ENCODE measurements around the gene WWC2.

The WWC2 gene

GRCh38 chr4:183129675-183130074 lies 30.6 kb downstream of the WWC2 start:
- H2BK5ac ChIP-seq (ENCODE audit: low read length) = no peak overlapping the region
- no peak overlapping the region for H3K27ac ChIP-seq (ENCODE audit: low read depth, low read length)
- H3K79me2 ChIP-seq (ENCODE audit: control insufficient read depth, insufficient read depth, low read length) = peaks cover 44% of the 10 kb centered on the region
- no peak for DNase-seq
- no peak overlapping the region for H3K18ac ChIP-seq (ENCODE audit: low read length)
- H2AK5ac ChIP-seq (ENCODE audit: low read length) = no peak overlapping the region
- no peak overlapping the region for H4K5ac ChIP-seq (ENCODE audit: low read length)
- H3K4ac ChIP-seq (ENCODE audit: low read depth, low read length) = no peak overlapping the region
- H3K23ac ChIP-seq (ENCODE audit: low read length) = no peak overlapping the region
- peaks cover 3% of the 10 kb centered on the region for H3K4me1 ChIP-seq (ENCODE audit: control insufficient read depth, low read depth, low read length)
- H2BK15ac ChIP-seq (replicated peaks; ENCODE audit: low read depth) = no peak overlapping the region
- H3K36me3 ChIP-seq (ENCODE audit: control insufficient read depth, insufficient read depth, low read length) = no peaks in the 10 kb centered on the region
- no peak overlapping the region for H3K4me3 ChIP-seq (ENCODE audit: low read length)
- no peak overlapping the region for H4K8ac ChIP-seq (ENCODE audit: low read depth, low read length)
- no peak overlapping the region for H2BK120ac ChIP-seq (ENCODE audit: low read depth, low read length)
- no peak overlapping the region for H3K9ac ChIP-seq (ENCODE audit: low read length)
- WGBS (ENCODE audit: extremely low coverage, insufficient coverage, low lambda C conversion rate) = no CpG with 5 or more reads among the region's 2 CpGs
- H3K79me1 ChIP-seq (ENCODE audit: low read length) = peaks cover 10% of the 10 kb centered on the region
- H3K4me2 ChIP-seq (ENCODE audit: low read length) = no peak overlapping the region
- no peak overlapping the region for H3K56ac ChIP-seq (ENCODE audit: low read length)
- H3K27me3 ChIP-seq (ENCODE audit: insufficient read depth, low read length, poor library complexity) = no peaks in the 10 kb centered on the region

- H3K27ac ChIP-seq (ENCODE audit: low read depth, low read length) = no peak overlapping the region
- no peaks in the 10 kb centered on the region for H3K36me3 ChIP-seq (ENCODE audit: control insufficient read depth, insufficient read depth, low read length)
- H4K5ac ChIP-seq (ENCODE audit: low read length) = no peak overlapping the region
- H3K4me1 ChIP-seq (ENCODE audit: control insufficient read depth, low read depth, low read length) = peaks cover 3% of the 10 kb centered on the region
- no peak overlapping the region for H3K56ac ChIP-seq (ENCODE audit: low read length)
- H4K8ac ChIP-seq (ENCODE audit: low read depth, low read length) = no peak overlapping the region
- peaks cover 43% of the 10 kb centered on the region for H3K79me2 ChIP-seq (ENCODE audit: control insufficient read depth, insufficient read depth, low read length)
- no peak overlapping the region for H2BK15ac ChIP-seq (replicated peaks; ENCODE audit: low read depth)
- H2BK120ac ChIP-seq (ENCODE audit: low read depth, low read length) = no peak overlapping the region
- no CpG with 5 or more reads among the region's 7 CpGs for WGBS (ENCODE audit: extremely low coverage, insufficient coverage, low lambda C conversion rate)
- no peak for DNase-seq
- H3K4ac ChIP-seq (ENCODE audit: low read depth, low read length) = no peak overlapping the region
- H3K4me3 ChIP-seq (ENCODE audit: low read length) = no peak overlapping the region
- H3K18ac ChIP-seq (ENCODE audit: low read length) = no peak overlapping the region
- peaks cover 7% of the 10 kb centered on the region for H3K79me1 ChIP-seq (ENCODE audit: low read length)
- H2AK5ac ChIP-seq (ENCODE audit: low read length) = no peak overlapping the region
- no peaks in the 10 kb centered on the region for H3K27me3 ChIP-seq (ENCODE audit: insufficient read depth, low read length, poor library complexity)
- H2BK5ac ChIP-seq (ENCODE audit: low read length) = no peak overlapping the region
- H3K9ac ChIP-seq (ENCODE audit: low read length) = no peak overlapping the region
- no peak overlapping the region for H3K4me2 ChIP-seq (ENCODE audit: low read length)
- H3K23ac ChIP-seq (ENCODE audit: low read length) = no peak overlapping the region
Measured at GRCh38 chr4:183130328-183131155, 31.5 kb downstream of the WWC2 start.

GRCh38 chr4:183132081-183132480 lies 33.0 kb downstream of the WWC2 start:
- H3K18ac ChIP-seq (ENCODE audit: low read length) = no peak overlapping the region
- peaks cover 2% of the 10 kb centered on the region for H3K79me1 ChIP-seq (ENCODE audit: low read length)
- no peak overlapping the region for H4K8ac ChIP-seq (ENCODE audit: low read depth, low read length)
- no peaks in the 10 kb centered on the region for H3K27me3 ChIP-seq (ENCODE audit: insufficient read depth, low read length, poor library complexity)
- H3K36me3 ChIP-seq (ENCODE audit: control insufficient read depth, insufficient read depth, low read length) = no peaks in the 10 kb centered on the region
- no peak overlapping the region for H2BK120ac ChIP-seq (ENCODE audit: low read depth, low read length)
- peaks cover 42% of the 10 kb centered on the region for H3K79me2 ChIP-seq (ENCODE audit: control insufficient read depth, insufficient read depth, low read length)
- H2BK5ac ChIP-seq (ENCODE audit: low read length) = no peak overlapping the region
- H2BK15ac ChIP-seq (replicated peaks; ENCODE audit: low read depth) = no peak overlapping the region
- H3K23ac ChIP-seq (ENCODE audit: low read length) = no peak overlapping the region
- H3K4me1 ChIP-seq (ENCODE audit: control insufficient read depth, low read depth, low read length) = no peaks in the 10 kb centered on the region
- no peak overlapping the region for H3K4ac ChIP-seq (ENCODE audit: low read depth, low read length)
- H3K9ac ChIP-seq (ENCODE audit: low read length) = no peak overlapping the region
- H2AK5ac ChIP-seq (ENCODE audit: low read length) = no peak overlapping the region
- H3K4me3 ChIP-seq (ENCODE audit: low read length) = no peak overlapping the region
- no peak overlapping the region for H3K56ac ChIP-seq (ENCODE audit: low read length)
- no CpG with 5 or more reads among the region's 2 CpGs for WGBS (ENCODE audit: extremely low coverage, insufficient coverage, low lambda C conversion rate)
- no peak for DNase-seq
- no peak overlapping the region for H3K4me2 ChIP-seq (ENCODE audit: low read length)
- H3K27ac ChIP-seq (ENCODE audit: low read depth, low read length) = no peak overlapping the region
- no peak overlapping the region for H4K5ac ChIP-seq (ENCODE audit: low read length)

- no peaks in the 10 kb centered on the region for H3K27me3 ChIP-seq (ENCODE audit: insufficient read depth, low read length, poor library complexity)
- no peak overlapping the region for H2BK5ac ChIP-seq (ENCODE audit: low read length)
- H3K9ac ChIP-seq (ENCODE audit: low read length) = no peak overlapping the region
- H3K79me2 ChIP-seq (ENCODE audit: control insufficient read depth, insufficient read depth, low read length) = peaks cover 44% of the 10 kb centered on the region
- H3K36me3 ChIP-seq (ENCODE audit: control insufficient read depth, insufficient read depth, low read length) = no peaks in the 10 kb centered on the region
- no peak overlapping the region for H3K18ac ChIP-seq (ENCODE audit: low read length)
- no peak overlapping the region for H3K23ac ChIP-seq (ENCODE audit: low read length)
- no peak overlapping the region for H2AK5ac ChIP-seq (ENCODE audit: low read length)
- no peak for DNase-seq
- no peak overlapping the region for H4K8ac ChIP-seq (ENCODE audit: low read depth, low read length)
- peaks cover 2% of the 10 kb centered on the region for H3K79me1 ChIP-seq (ENCODE audit: low read length)
- H3K56ac ChIP-seq (ENCODE audit: low read length) = no peak overlapping the region
- no peak overlapping the region for H4K5ac ChIP-seq (ENCODE audit: low read length)
- no peaks in the 10 kb centered on the region for H3K4me1 ChIP-seq (ENCODE audit: control insufficient read depth, low read depth, low read length)
- no peak overlapping the region for H3K27ac ChIP-seq (ENCODE audit: low read depth, low read length)
- H2BK120ac ChIP-seq (ENCODE audit: low read depth, low read length) = no peak overlapping the region
- no peak overlapping the region for H2BK15ac ChIP-seq (replicated peaks; ENCODE audit: low read depth)
- no peak overlapping the region for H3K4me3 ChIP-seq (ENCODE audit: low read length)
- no peak overlapping the region for H3K4me2 ChIP-seq (ENCODE audit: low read length)
- no peak overlapping the region for H3K4ac ChIP-seq (ENCODE audit: low read depth, low read length)
Measured at GRCh38 chr4:183132865-183133264, 33.8 kb downstream of the WWC2 start.

GRCh38 chr4:183136855-183137254 lies 37.8 kb downstream of the WWC2 start:
- H3K18ac ChIP-seq (ENCODE audit: low read length) = no peak overlapping the region
- H3K4me1 ChIP-seq (ENCODE audit: control insufficient read depth, low read depth, low read length) = peaks cover 6% of the 10 kb centered on the region
- H3K4me3 ChIP-seq (ENCODE audit: low read length) = no peak overlapping the region
- peaks cover 7% of the 10 kb centered on the region for H3K79me1 ChIP-seq (ENCODE audit: low read length)
- H4K8ac ChIP-seq (ENCODE audit: low read depth, low read length) = no peak overlapping the region
- WGBS (ENCODE audit: extremely low coverage, insufficient coverage, low lambda C conversion rate) = no CpG with 5 or more reads among the region's 3 CpGs
- H2BK5ac ChIP-seq (ENCODE audit: low read length) = no peak overlapping the region
- H3K4me2 ChIP-seq (ENCODE audit: low read length) = no peak overlapping the region
- H2AK5ac ChIP-seq (ENCODE audit: low read length) = no peak overlapping the region
- no peak overlapping the region for H3K23ac ChIP-seq (ENCODE audit: low read length)
- H3K9ac ChIP-seq (ENCODE audit: low read length) = no peak overlapping the region
- no peak overlapping the region for H3K27ac ChIP-seq (ENCODE audit: low read depth, low read length)
- H3K36me3 ChIP-seq (ENCODE audit: control insufficient read depth, insufficient read depth, low read length) = no peaks in the 10 kb centered on the region
- no peaks in the 10 kb centered on the region for H3K27me3 ChIP-seq (ENCODE audit: insufficient read depth, low read length, poor library complexity)
- no peak overlapping the region for H3K4ac ChIP-seq (ENCODE audit: low read depth, low read length)
- no peak for DNase-seq
- H2BK15ac ChIP-seq (replicated peaks; ENCODE audit: low read depth) = no peak overlapping the region
- H3K79me2 ChIP-seq (ENCODE audit: control insufficient read depth, insufficient read depth, low read length) = peaks cover 53% of the 10 kb centered on the region
- H4K5ac ChIP-seq (ENCODE audit: low read length) = no peak overlapping the region
- H3K56ac ChIP-seq (ENCODE audit: low read length) = no peak overlapping the region
- H2BK120ac ChIP-seq (ENCODE audit: low read depth, low read length) = no peak overlapping the region

All from mesendoderm (in vitro differentiated cells).